Astrocyte (in vitro differentiated cells and primary cell): ENCODE results near the gene AAGAB. TPM values are rescaled to one million over a fixed set of nuclear protein-coding genes. Genes with fewer than 3 reads are reported as not detected.

Experiments
- DNase-seq: peaks from one replicate; pipeline ENCODE4 v3.0.0-alpha.2; 2010; ENCODE audit warnings: low read depth
- FAIRE-seq: peaks from 2 replicates; lab custom pipeline; 2011; peaks lifted over from hg19 to GRCh38; lab: Jason Lieb, UNC
- H2AFZ ChIP-seq: 2 replicates; pipeline ENCODE4 v1.6.0; 2012; ENCODE audit warnings: low read depth, low read length, inconsistent platforms
- H3K27ac ChIP-seq: 2 replicates; pipeline ENCODE4 v1.5.1; 2011; ENCODE audit warnings: low read depth, low read length, inconsistent platforms
- H3K27me3 ChIP-seq: 2 replicates; pipeline ENCODE4 v1.6.0; 2011; ENCODE audit warnings: low read length, inconsistent platforms; ENCODE audit not compliant: insufficient read depth
- H3K36me3 ChIP-seq: 2 replicates; pipeline ENCODE4 v1.5.1; 2011; ENCODE audit warnings: low read length, inconsistent platforms; ENCODE audit not compliant: insufficient read depth
- H3K4me1 ChIP-seq: 2 replicates; pipeline ENCODE4 v1.5.1; 2011; ENCODE audit warnings: low read length, inconsistent platforms; ENCODE audit not compliant: insufficient read depth
- H3K4me2 ChIP-seq: 2 replicates; pipeline ENCODE4 v1.6.0; 2012; ENCODE audit warnings: low read length, inconsistent platforms
- H3K4me3 ChIP-seq: 2 replicates; pipeline ENCODE4 v1.5.1; 2011; ENCODE audit warnings: low read depth, mild to moderate bottlenecking, low read length, inconsistent platforms; ENCODE audit not compliant: insufficient read depth
- H3K79me2 ChIP-seq: 2 replicates; pipeline ENCODE4 v1.6.0; 2012; ENCODE audit warnings: mild to moderate bottlenecking, low read length, inconsistent platforms; ENCODE audit not compliant: insufficient read depth
- H3K9ac ChIP-seq: 2 replicates; pipeline ENCODE4 v1.6.0; 2012; ENCODE audit warnings: mild to moderate bottlenecking, low read length, inconsistent platforms
- H3K9me3 ChIP-seq: 2 replicates; pipeline ENCODE4 v1.5.1; 2012; ENCODE audit warnings: low read depth, mild to moderate bottlenecking, low read length, inconsistent platforms; ENCODE audit not compliant: insufficient read depth
- H4K20me1 ChIP-seq: 2 replicates; pipeline ENCODE4 v1.6.0; 2012; ENCODE audit warnings: low read length, inconsistent platforms; ENCODE audit not compliant: insufficient read depth
- H3K27ac Mint-ChIP-seq: one replicate; pipeline ENCODE4 v1.8.0; 2021; ENCODE audit warnings: mild to moderate bottlenecking, mixed read lengths; ENCODE audit not compliant: unreplicated experiment
- H3K27me3 Mint-ChIP-seq: one replicate; pipeline ENCODE4 v1.8.0; 2021; ENCODE audit warnings: low read depth, mixed read lengths; ENCODE audit not compliant: unreplicated experiment
- H3K36me3 Mint-ChIP-seq: one replicate; pipeline ENCODE4 v1.8.0; 2021; ENCODE audit warnings: low read depth, mixed read lengths; ENCODE audit not compliant: unreplicated experiment
- H3K4me1 Mint-ChIP-seq: one replicate; pipeline ENCODE4 v1.8.0; 2021; ENCODE audit warnings: low read depth, mixed read lengths; ENCODE audit not compliant: unreplicated experiment
- H3K4me3 Mint-ChIP-seq: one replicate; pipeline ENCODE4 v1.8.0; 2021; ENCODE audit warnings: mild to moderate bottlenecking, moderate library complexity, mixed read lengths; ENCODE audit not compliant: unreplicated experiment
- H3K9me3 Mint-ChIP-seq: one replicate; pipeline ENCODE4 v1.8.0; 2021; ENCODE audit warnings: mild to moderate bottlenecking, mixed read lengths; ENCODE audit not compliant: unreplicated experiment
- CTCF ChIP-seq: IDR thresholded peaks from 2 replicates; pipeline ENCODE4 v1.5.1; 2011; ENCODE audit warnings: low read depth, mild to moderate bottlenecking, inconsistent platforms, low read length, moderate library complexity; ENCODE audit not compliant: insufficient read depth
- EZH2 ChIP-seq: IDR thresholded peaks from 2 replicates; pipeline ENCODE4 v1.6.1; 2012; ENCODE audit warnings: mild to moderate bottlenecking, low read length, inconsistent platforms; ENCODE audit not compliant: insufficient read depth
- total RNA-seq: library from RNA; stranded (reverse); gene quantifications from 2 replicates; pipeline ENCODE4 v1.2.1, GENCODE V29; 2021

Gene AAGAB
- total RNA-seq, 1 donor from 2014 or later: 52.2 TPM

GRCh38 chr15:67181221-67181639 lies 73.2 kb downstream of the AAGAB start:
- Histone ChIP-seq H2AFZ (no peak overlapping the region), H3K9me3 (no peaks in the 10 kb centered on the region), H4K20me1 (peaks cover 7% of the 10 kb centered on the region), H3K4me2 (no peak overlapping the region), H3K4me1 (peaks cover 39% of the 10 kb centered on the region), H3K9ac (no peak overlapping the region), H3K27me3 (no peaks in the 10 kb centered on the region), H3K79me2 (peaks cover 9% of the 10 kb centered on the region), H3K27ac (no peak overlapping the region), H3K4me3 (no peak overlapping the region), H3K36me3 (peaks cover 21% of the 10 kb centered on the region)
- FAIRE-seq (no peak), DNase-seq (no peak)
- no peak overlapping the region for H3K27ac Mint-ChIP-seq
- peaks cover 28% of the 10 kb centered on the region for H3K36me3 Mint-ChIP-seq
- H3K4me1 Mint-ChIP-seq: peaks cover 34% of the 10 kb centered on the region
- H3K9me3 Mint-ChIP-seq: peaks cover 2% of the 10 kb centered on the region
- no peak overlapping the region for H3K4me3 Mint-ChIP-seq
- H3K27me3 Mint-ChIP-seq: no peaks in the 10 kb centered on the region
- TF ChIP-seq EZH2 (no peak), CTCF (no peak)

- H3K9me3 ChIP-seq: no peaks in the 10 kb centered on the region
- no peaks in the 10 kb centered on the region for H3K27me3 ChIP-seq
- peak; percentile 6 for TF ChIP-seq CTCF
- TF ChIP-seq EZH2: no peak
- Mint-ChIP-seq H3K27me3 (no peaks in the 10 kb centered on the region), H3K27ac (no peak overlapping the region), H3K36me3 (peaks cover 31% of the 10 kb centered on the region), H3K4me1 (peaks cover 38% of the 10 kb centered on the region), H3K9me3 (peaks cover 2% of the 10 kb centered on the region), H3K4me3 (no peak overlapping the region)
- no peak for DNase-seq
- H3K4me1 ChIP-seq: peaks cover 39% of the 10 kb centered on the region
- H2AFZ ChIP-seq: no peak overlapping the region
- H3K27ac ChIP-seq: no peak overlapping the region
- H4K20me1 ChIP-seq: peaks cover 2% of the 10 kb centered on the region
- H3K79me2 ChIP-seq: peaks cover 9% of the 10 kb centered on the region
- no peak overlapping the region for H3K9ac ChIP-seq
- peaks cover 22% of the 10 kb centered on the region for H3K36me3 ChIP-seq
- FAIRE-seq: no peak
- no peak overlapping the region for H3K4me3 ChIP-seq
- H3K4me2 ChIP-seq: no peak overlapping the region
Observed at GRCh38 chr15:67180514-67181191, 73.8 kb downstream of the AAGAB start.

- no peak overlapping the region for H3K4me3 ChIP-seq
- Mint-ChIP-seq H3K27me3 (no peaks in the 10 kb centered on the region), H3K4me1 (peaks cover 43% of the 10 kb centered on the region), H3K9me3 (peaks cover 2% of the 10 kb centered on the region), H3K27ac (peak overlapping the region; percentile 87), H3K4me3 (no peak overlapping the region), H3K36me3 (peaks cover 26% of the 10 kb centered on the region)
- no peaks in the 10 kb centered on the region for H3K27me3 ChIP-seq
- peaks cover 43% of the 10 kb centered on the region for H3K4me1 ChIP-seq
- DNase-seq: no peak
- no peak overlapping the region for H3K9ac ChIP-seq
- no peaks in the 10 kb centered on the region for H4K20me1 ChIP-seq
- H2AFZ ChIP-seq: no peak overlapping the region
- H3K4me2 ChIP-seq: no peak overlapping the region
- H3K36me3 ChIP-seq: peaks cover 17% of the 10 kb centered on the region
- no peaks in the 10 kb centered on the region for H3K9me3 ChIP-seq
- TF ChIP-seq EZH2: no peak
- TF ChIP-seq CTCF: no peak
- H3K79me2 ChIP-seq: peaks cover 9% of the 10 kb centered on the region
- H3K27ac ChIP-seq: no peak overlapping the region
- no peak for FAIRE-seq
Observed at GRCh38 chr15:67180035-67180434, 74.4 kb downstream of the AAGAB start.
